HCT116 (cell line): ENCODE data around the gene CNGA3. TPM values are rescaled to one million over a fixed set of nuclear protein-coding genes. Genes with fewer than 3 reads are reported as not detected.

Experiments used
- ATAC-seq: fragments of 200-7000 bp; cut with Tn5 transposase; 2 replicates; pipeline ENCODE4 v1.9.1; 2020; ENCODE audit warnings: mild to moderate bottlenecking, moderate library complexity
- BruUV-seq: library from RNA; stranded (reverse); fragments of 400-500 nt; replicated peaks from 2 replicates; lab custom pipeline; 2021; lab: Mats Ljungman, UMichigan
- CTCF ChIA-PET: fragments of 300-600 bp; sonication (Branson Sonifier 250); formaldehyde crosslinking; loops from one replicate; lab custom pipeline; 2021; ENCODE audit warnings: antibody characterized with exemption; lab: Charles Lee
- POLR2A ChIA-PET: fragments of 300-600, 350-600 bp; sonication (Branson Sonifier 250); formaldehyde crosslinking; loops from one replicate; lab custom pipeline; 2021; ENCODE audit warnings: antibody characterized with exemption; lab: Charles Lee
- RAD21 ChIA-PET, 2 experiments: fragments of 300-600 bp; sonication (Branson Sonifier 250); formaldehyde crosslinking; loops; one replicate each; lab custom pipeline; 2023; ENCODE audit warnings: low total read pairs in 2 of 2; ENCODE audit not compliant: uncharacterized antibody in 2 of 2, unreplicated experiment in 2 of 2, low non-redundant PET in 1 of 2; lab: Charles Lee
- DNase-seq: peaks from one replicate; pipeline ENCODE4 v3.0.0-alpha.2; 2010; ENCODE audit warnings: low read depth, low spot score
- H2AFZ ChIP-seq: fragments of 200-600 bp; shearing (Covaris generic), sonication (generic); 2 replicates; pipeline ENCODE4 v1.6.1; 2017; ENCODE audit warnings: low read depth, mixed run types, mixed read lengths, antibody characterized with exemption, low read length; ENCODE audit not compliant: poor library complexity, severe bottlenecking
- H3K27ac ChIP-seq: 2 replicates; pipeline ENCODE4 v1.5.1; 2012; ENCODE audit warnings: low read depth, low read length
- H3K27me3 ChIP-seq: fragments of 200-600 bp; sonication (generic); 2 replicates; pipeline ENCODE4 v1.6.1; 2016; ENCODE audit warnings: mixed run types, low read length, mixed read lengths; ENCODE audit not compliant: insufficient read depth
- H3K36me3 ChIP-seq, 2 experiments: fragments of 200-500 bp in 1 of 2; fragments of 200-600 bp in 1 of 2; sonication (Bioruptor generic) in 1 of 2; sonication (generic) in 1 of 2; 2 replicates each; pipeline versions ENCODE4 v1.5.1 to v1.6.1; 2014 to 2016; ENCODE audit warnings: low read length in 2 of 2, inconsistent platforms in 1 of 2, mixed read lengths in 1 of 2, mixed run types in 1 of 2; ENCODE audit not compliant: insufficient read depth in 2 of 2, control insufficient read depth in 1 of 2
- H3K4me1 ChIP-seq, 2 experiments: fragments of 200-600 bp in 1 of 2; sonication (generic) in 1 of 2; 2 replicates each; pipeline versions ENCODE4 v1.5.1 to v1.6.1; 2012 to 2017; ENCODE audit warnings: low read length in 2 of 2, inconsistent platforms in 1 of 2, mild to moderate bottlenecking in 1 of 2, mixed read lengths in 1 of 2, mixed run types in 1 of 2, moderate library complexity in 1 of 2; ENCODE audit not compliant: insufficient read depth in 2 of 2, control insufficient read depth in 1 of 2
- H3K4me2 ChIP-seq: fragments of 200-600 bp; sonication (generic); 2 replicates; pipeline ENCODE4 v1.6.1; 2017; ENCODE audit warnings: mixed run types, low read length, mixed read lengths
- H3K4me3 ChIP-seq, 2 experiments: fragments of 200-600 bp in 1 of 2; sonication (generic) in 1 of 2; replicated peaks in 1 of 2; 2 replicates each; pipeline ENCODE4 v1.5.1; 2011 to 2016; ENCODE audit warnings: low read length in 2 of 2, control low read depth in 1 of 2, low read depth in 1 of 2, mild to moderate bottlenecking in 1 of 2, mixed read lengths in 1 of 2, mixed run types in 1 of 2
- H3K79me2 ChIP-seq: fragments of 200-600 bp; sonication (generic); 2 replicates; pipeline ENCODE4 v1.6.1; 2017; ENCODE audit warnings: mild to moderate bottlenecking, mixed run types, low read length, moderate library complexity, mixed read lengths; ENCODE audit not compliant: insufficient read depth
- H3K9ac ChIP-seq: fragments of 200-600 bp; sonication (generic); 2 replicates; pipeline ENCODE4 v1.6.1; 2016; ENCODE audit warnings: low read length, mixed read lengths
- H3K9me2 ChIP-seq: fragments of 200-600 bp; sonication (generic), shearing (Covaris generic); 2 replicates; pipeline ENCODE4 v1.6.1; 2017; ENCODE audit warnings: mixed run types, mild to moderate bottlenecking, moderate library complexity; ENCODE audit not compliant: insufficient read depth
- H3K9me3 ChIP-seq, 2 experiments: fragments of 200-500 bp in 1 of 2; fragments of 200-600 bp in 1 of 2; sonication (Bioruptor generic) in 1 of 2; sonication (generic) in 1 of 2; 2 replicates each; pipeline ENCODE4 v1.6.1; 2014 to 2017; ENCODE audit warnings: low read length in 2 of 2, mixed read lengths in 2 of 2, inconsistent platforms in 1 of 2, low read depth in 1 of 2, mild to moderate bottlenecking in 1 of 2, mixed run types in 1 of 2, moderate library complexity in 1 of 2; ENCODE audit not compliant: control insufficient read depth in 1 of 2, insufficient read depth in 1 of 2
- H4K20me1 ChIP-seq: fragments of 200-600 bp; sonication (generic), shearing (Covaris generic); 2 replicates; pipeline ENCODE4 v1.6.1; 2017; ENCODE audit warnings: mixed run types, mild to moderate bottlenecking, moderate library complexity; ENCODE audit not compliant: insufficient read depth
- CTCF ChIP-seq, 3 experiments: fragments of 200-600 bp in 1 of 3; sonication (generic) in 1 of 3; IDR thresholded peaks in 2 of 3; conservative IDR thresholded peaks in 1 of 3; 2 replicates each; pipeline ENCODE4 v1.5.1; 2012 to 2017; ENCODE audit warnings: low read depth in 2 of 3, low read length in 2 of 3, antibody characterized with exemption in 1 of 3, borderline replicate concordance in 1 of 3, control low read depth in 1 of 3, mild to moderate bottlenecking in 1 of 3, mixed read lengths in 1 of 3, mixed run types in 1 of 3, moderate library complexity in 1 of 3; ENCODE audit not compliant: insufficient read depth in 1 of 3
- EGR1 ChIP-seq: IDR thresholded peaks from 2 replicates; pipeline ENCODE4 v1.6.1; 2012; ENCODE audit warnings: low read depth
- ELF1 ChIP-seq: IDR thresholded peaks from 2 replicates; pipeline ENCODE4 v1.6.1; 2012; ENCODE audit warnings: low read depth, borderline replicate concordance
- EZH2phosphoT487 ChIP-seq: fragments of 200-600 bp; IDR thresholded peaks from 2 replicates; pipeline ENCODE4 v1.6.1; 2018; ENCODE audit warnings: antibody characterized with exemption, borderline replicate concordance
- JUND ChIP-seq: IDR thresholded peaks from 2 replicates; pipeline ENCODE4 v1.6.1; 2012
- MAX ChIP-seq: IDR thresholded peaks from 2 replicates; pipeline ENCODE4 v1.6.1; 2012
- REST ChIP-seq: IDR thresholded peaks from 2 replicates; pipeline ENCODE4 v1.6.1; 2012; ENCODE audit warnings: low read depth
- SIN3A ChIP-seq: IDR thresholded peaks from 2 replicates; pipeline ENCODE4 v1.6.1; 2012; ENCODE audit warnings: low read depth
- SP1 ChIP-seq: IDR thresholded peaks from 2 replicates; pipeline ENCODE4 v1.6.1; 2012; ENCODE audit warnings: low read depth
- TCF7L2 ChIP-seq: IDR thresholded peaks from 2 replicates; pipeline ENCODE4 v1.7.0; 2011; ENCODE audit warnings: borderline replicate concordance, inconsistent platforms; ENCODE audit not compliant: insufficient read depth, insufficient read length; ENCODE audit errors: extremely low read depth
- YY1 ChIP-seq: IDR thresholded peaks from 2 replicates; pipeline ENCODE4 v1.6.1; 2011; ENCODE audit warnings: low read length, low read depth, moderate library complexity, mild to moderate bottlenecking; ENCODE audit not compliant: insufficient replicate concordance; ENCODE audit errors: extremely low read depth
- ZFX ChIP-seq: fragments of 450-650 bp; IDR thresholded peaks from 2 replicates; pipeline ENCODE4 v1.6.1; 2017
- intact Hi-C: fragments of 100-400 bp; cut with micrococcal nuclease; formaldehyde crosslinking; loops from 2 replicates; pipeline ENCODE4 v1.10.0; 2022
- total RNA-seq: library from RNA; stranded (reverse); gene quantifications from one replicate; pipeline ENCODE4 v1.2.1, GENCODE V29; 2021; ENCODE audit not compliant: unreplicated experiment
- TF ChIP-seq, protein P1 (sequence below): IDR thresholded peaks from 2 replicates; pipeline ENCODE4 v1.6.1; 2012
- TF ChIP-seq, protein P2 (sequence below): IDR thresholded peaks from 2 replicates; pipeline ENCODE4 v1.6.1; 2011; ENCODE audit warnings: mild to moderate bottlenecking, low read length, moderate library complexity; ENCODE audit not compliant: insufficient replicate concordance; ENCODE audit errors: extremely low read depth

CNGA3 gene
- total RNA-seq, 1 experiment from 2014 or later = not detected

DNA sequence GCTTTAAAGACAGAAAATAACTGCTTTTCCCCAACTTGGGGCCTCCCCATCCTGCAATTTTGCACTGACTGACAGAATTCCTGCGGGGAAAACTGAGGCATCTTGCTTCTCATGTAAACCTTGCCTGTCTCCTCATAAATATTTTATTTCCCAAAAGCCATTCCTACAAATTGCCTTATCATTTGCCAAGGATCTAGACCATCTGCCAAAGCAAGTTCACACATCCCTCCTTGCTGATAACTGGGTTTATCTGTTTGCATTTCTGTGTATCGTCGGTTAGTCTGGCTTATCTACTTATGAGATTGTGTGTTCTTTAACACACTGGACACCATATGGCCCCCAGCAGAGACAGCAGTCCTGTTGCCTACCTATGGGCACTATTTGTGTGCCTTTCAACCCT, 3.0 kb upstream of the CNGA3 start:
- ChIA-PET RAD21 (no interaction called here), CTCF (no interaction called here), POLR2A (no interaction called here)
- Histone ChIP-seq H2AFZ (no peak overlapping the region), H3K27ac (no peak overlapping the region), H3K9me2 (no peaks in the 10 kb centered on the region), H3K79me2 (no peaks in the 10 kb centered on the region), H3K9me3 (no peaks in the 10 kb centered on the region), H3K4me2 (no peak overlapping the region), H3K9ac (no peak overlapping the region), H3K36me3 (no peaks in the 10 kb centered on the region), H4K20me1 (no peaks in the 10 kb centered on the region), H3K4me1 (no peaks in the 10 kb centered on the region), H3K4me3 (no peak overlapping the region), H3K27me3 (peaks cover 21% of the 10 kb centered on the region; the same call in 1 of the 2 replicates)
- intact Hi-C loops = no loop called here
- ATAC-seq (no peak), DNase-seq (no peak)
- TF ChIP-seq ZFX (no peak), EGR1 (no peak), JUND (no peak), EZH2phosphoT487 (no peak), REST (no peak), SP1 (no peak), TCF7L2 (no peak), ELF1 (no peak), SIN3A (no peak), MAX (no peak), YY1 (no peak), CTCF (IDR thresholded peaks at IDR 0.05 in 2 of 3, conservative IDR thresholded peaks at IDR 0.05 in 1 of 3; ENCODE audit: borderline replicate concordance in 1 of 3, insufficient read depth in 1 of 3, low read depth in 2 of 3, low read length in 2 of 3) (no peak)
- TF ChIP-seq, protein P1, sequence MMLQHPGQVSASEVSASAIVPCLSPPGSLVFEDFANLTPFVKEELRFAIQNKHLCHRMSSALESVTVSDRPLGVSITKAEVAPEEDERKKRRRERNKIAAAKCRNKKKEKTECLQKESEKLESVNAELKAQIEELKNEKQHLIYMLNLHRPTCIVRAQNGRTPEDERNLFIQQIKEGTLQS = no peak
- TF ChIP-seq, protein P2, sequence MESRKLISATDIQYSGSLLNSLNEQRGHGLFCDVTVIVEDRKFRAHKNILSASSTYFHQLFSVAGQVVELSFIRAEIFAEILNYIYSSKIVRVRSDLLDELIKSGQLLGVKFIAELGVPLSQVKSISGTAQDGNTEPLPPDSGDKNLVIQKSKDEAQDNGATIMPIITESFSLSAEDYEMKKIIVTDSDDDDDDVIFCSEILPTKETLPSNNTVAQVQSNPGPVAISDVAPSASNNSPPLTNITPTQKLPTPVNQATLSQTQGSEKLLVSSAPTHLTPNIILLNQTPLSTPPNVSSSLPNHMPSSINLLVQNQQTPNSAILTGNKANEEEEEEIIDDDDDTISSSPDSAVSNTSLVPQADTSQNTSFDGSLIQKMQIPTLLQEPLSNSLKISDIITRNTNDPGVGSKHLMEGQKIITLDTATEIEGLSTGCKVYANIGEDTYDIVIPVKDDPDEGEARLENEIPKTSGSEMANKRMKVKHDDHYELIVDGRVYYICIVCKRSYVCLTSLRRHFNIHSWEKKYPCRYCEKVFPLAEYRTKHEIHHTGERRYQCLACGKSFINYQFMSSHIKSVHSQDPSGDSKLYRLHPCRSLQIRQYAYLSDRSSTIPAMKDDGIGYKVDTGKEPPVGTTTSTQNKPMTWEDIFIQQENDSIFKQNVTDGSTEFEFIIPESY = no peak
- TF ChIP-seq, all 23 proteins: peak for 0
- BruUV-seq = no TSS peak
